OCI-LY7 (cell line): ENCODE results near the gene RABGGTB. TPM values are rescaled to one million over a fixed set of nuclear protein-coding genes. Genes with fewer than 3 reads are reported as not detected.

Experiments
- BruUV-seq: library from RNA; stranded (reverse); fragments of 400-500 nt; replicated peaks from 2 replicates; lab custom pipeline; 2021; lab: Mats Ljungman, UMichigan
- CTCF ChIA-PET: fragments of 300-600 bp; sonication (Branson Sonifier 250); formaldehyde crosslinking; loops from one replicate; lab custom pipeline; 2022; ENCODE audit warnings: antibody characterized with exemption; ENCODE audit not compliant: unreplicated experiment; lab: Charles Lee
- POLR2A ChIA-PET: fragments of 300-600 bp; sonication (Branson Sonifier 250); formaldehyde crosslinking; loops from one replicate; lab custom pipeline; 2022; ENCODE audit warnings: antibody characterized with exemption; lab: Charles Lee
- DNase-seq: peaks from one replicate; pipeline ENCODE4 v3.0.0-alpha.2; 2015; ENCODE audit warnings: low spot score
- H2AFZ ChIP-seq: fragments of 200-600 bp; sonication (generic), shearing (Covaris generic); 2 replicates; pipeline ENCODE4 v1.6.1; 2014; ENCODE audit warnings: mild to moderate bottlenecking, antibody characterized with exemption, low read length, moderate library complexity
- H3K27ac ChIP-seq: fragments of 200-600 bp; sonication (generic); 2 replicates; pipeline ENCODE4 v1.5.1; 2014; ENCODE audit warnings: mixed run types, low read depth, mild to moderate bottlenecking, moderate library complexity, low read length, inconsistent platforms; ENCODE audit not compliant: poor library complexity, severe bottlenecking
- H3K36me3 ChIP-seq: fragments of 200-600 bp; sonication (generic); 2 replicates; pipeline ENCODE4 v1.6.1; 2014; ENCODE audit warnings: mild to moderate bottlenecking, antibody characterized with exemption, low read length, moderate library complexity, mixed read lengths; ENCODE audit not compliant: insufficient read depth
- H3K4me1 ChIP-seq: fragments of 200-600 bp; sonication (generic); 2 replicates; pipeline ENCODE4 v1.5.1; 2014; ENCODE audit warnings: mild to moderate bottlenecking, low read length; ENCODE audit not compliant: insufficient read depth, poor library complexity, severe bottlenecking
- H3K4me2 ChIP-seq: fragments of 200-600 bp; sonication (generic); 2 replicates; pipeline ENCODE4 v1.6.1; 2014; ENCODE audit warnings: mild to moderate bottlenecking, low read length
- H3K4me3 ChIP-seq: fragments of 200-600 bp; sonication (generic); 2 replicates; pipeline ENCODE4 v1.5.1; 2014; ENCODE audit warnings: mild to moderate bottlenecking, low read depth, low read length; ENCODE audit not compliant: poor library complexity, severe bottlenecking
- H3K79me2 ChIP-seq: fragments of 200-600 bp; sonication (generic); 2 replicates; pipeline ENCODE4 v1.6.1; 2016; ENCODE audit warnings: low read depth, mild to moderate bottlenecking, low read length, moderate library complexity, mixed read lengths; ENCODE audit not compliant: insufficient read depth
- H3K9me2 ChIP-seq: fragments of 200-600 bp; sonication (generic); 2 replicates; pipeline ENCODE4 v1.6.1; 2016; ENCODE audit warnings: mild to moderate bottlenecking, low read length, mixed read lengths; ENCODE audit not compliant: insufficient read depth
- H3K9me3 ChIP-seq: fragments of 200-600 bp; sonication (generic); 2 replicates; pipeline ENCODE4 v1.6.1; 2014; ENCODE audit warnings: mild to moderate bottlenecking, mixed run types, low read length, mixed read lengths
- H4K20me1 ChIP-seq: fragments of 200-600 bp; sonication (generic); 2 replicates; pipeline ENCODE4 v1.6.1; 2014; ENCODE audit warnings: mild to moderate bottlenecking, antibody characterized with exemption, low read length, moderate library complexity, mixed read lengths; ENCODE audit not compliant: insufficient read depth
- CTCF ChIP-seq: fragments of 200-600 bp; sonication (generic); conservative IDR thresholded peaks from 2 replicates; pipeline ENCODE4 v1.5.1; 2014; ENCODE audit warnings: mild to moderate bottlenecking, antibody characterized with exemption, low read length, moderate library complexity, mixed read lengths
- EZH2phosphoT487 ChIP-seq: fragments of 200-600 bp; sonication (generic); IDR thresholded peaks from 2 replicates; pipeline ENCODE4 v1.6.1; 2018; ENCODE audit warnings: low read depth, borderline replicate concordance, mild to moderate bottlenecking, mixed run types, antibody characterized with exemption, low read length, moderate library complexity, mixed read lengths
- intact Hi-C: fragments of 100-400 bp; cut with micrococcal nuclease; formaldehyde crosslinking; loops from one replicate; pipeline ENCODE4 v1.10.0; 2022; ENCODE audit not compliant: unreplicated experiment
- total RNA-seq, 2 experiments: library from RNA; depleted of rRNA in 1 of 2; stranded (reverse); fragments of >200 nt in 1 of 2; shearing (Covaris generic) in 1 of 2; gene quantifications; 2 replicates each; pipeline ENCODE4 v1.2.3, GENCODE V29; 2014 to 2022

RABGGTB gene
- total RNA-seq, 2 experiments from 2014 or later = 132 to 165 TPM

DNA sequence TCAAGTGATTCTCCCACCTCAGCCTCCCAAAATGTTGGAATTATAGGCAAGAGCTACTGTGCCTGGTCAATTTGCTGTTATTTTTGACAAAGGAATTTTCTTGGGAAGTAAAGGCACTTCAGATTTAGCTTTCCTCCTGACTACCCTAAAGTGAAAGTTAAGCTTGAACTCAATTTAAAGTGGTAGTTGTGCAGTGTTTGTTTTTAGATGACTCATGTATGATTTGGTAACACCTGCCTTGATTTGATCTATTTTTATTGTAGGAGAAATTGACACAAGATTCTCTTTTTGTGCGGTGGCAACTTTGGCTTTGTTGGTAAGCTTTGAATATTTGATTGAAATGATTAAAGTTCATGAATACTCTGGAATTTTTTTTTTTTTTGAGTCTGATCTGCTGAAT lies 5.0 kb downstream of the RABGGTB start:
- Histone ChIP-seq H3K36me3 (peaks cover 99% of the 10 kb centered on the region), H3K27ac (peak overlapping the region; percentile 94), H2AFZ (no peak overlapping the region), H3K9me2 (no peaks in the 10 kb centered on the region), H3K4me3 (peak overlapping the region; percentile 93), H3K79me2 (peaks cover 70% of the 10 kb centered on the region), H3K4me1 (peaks cover 40% of the 10 kb centered on the region), H3K4me2 (peak overlapping the region; percentile 84), H3K9me3 (no peaks in the 10 kb centered on the region), H4K20me1 (peaks cover 64% of the 10 kb centered on the region)
- no peak for TF ChIP-seq EZH2phosphoT487
- TF ChIP-seq CTCF = no peak
- BruUV-seq = no TSS peak
- CTCF ChIA-PET = interaction anchor here (0.6 kb wide), 1 partner anchor 305 kb away, joined by 3 read pairs; no protein-coding TSS in a partner anchor
- intact Hi-C loops = no loop called here
- no peak for DNase-seq
- POLR2A ChIA-PET = interaction anchor here (0.7 to 3.9 kb wide), 6 partner anchors 9 to 66 kb away, joined by 3 to 31 read pairs (median 4); partner anchors contain the start of gene ACADM

DNA sequence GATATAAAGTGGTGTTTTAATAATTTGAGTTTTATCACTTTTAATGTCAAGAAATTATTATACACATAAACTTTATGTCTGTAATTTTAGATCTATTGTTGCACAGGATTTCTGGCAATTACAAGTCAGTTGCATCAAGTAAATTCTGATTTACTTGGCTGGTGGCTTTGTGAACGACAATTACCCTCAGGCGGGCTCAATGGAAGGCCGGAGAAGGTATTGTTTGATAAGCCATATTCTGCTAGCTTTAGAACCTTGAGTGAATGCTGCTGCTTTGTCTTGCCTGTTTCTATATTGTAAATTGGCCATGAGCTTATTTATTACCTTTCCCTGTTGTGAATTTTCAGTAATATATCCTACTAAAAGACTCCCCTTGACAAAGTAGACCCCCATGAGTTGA lies 6.0 kb downstream of the RABGGTB start:
- H3K27ac ChIP-seq = no peak overlapping the region
- intact Hi-C loops = no loop called here
- peaks cover 40% of the 10 kb centered on the region for H3K4me1 ChIP-seq
- TF ChIP-seq EZH2phosphoT487 (no peak), CTCF (no peak)
- H3K9me3 ChIP-seq = no peaks in the 10 kb centered on the region
- DNase-seq = no peak
- H3K4me2 ChIP-seq = peak overlapping the region; percentile 84
- ChIA-PET CTCF (no interaction called here), POLR2A (interaction anchor here (0.5 to 3.9 kb wide), 2 partner anchors 64 to 82 kb away, joined by 3 to 31 read pairs; no protein-coding TSS in a partner anchor)
- peaks cover 60% of the 10 kb centered on the region for H4K20me1 ChIP-seq
- BruUV-seq = no TSS peak
- peaks cover 60% of the 10 kb centered on the region for H3K79me2 ChIP-seq
- peaks cover 100% of the 10 kb centered on the region for H3K36me3 ChIP-seq
- H3K9me2 ChIP-seq = no peaks in the 10 kb centered on the region
- H2AFZ ChIP-seq = no peak overlapping the region
- H3K4me3 ChIP-seq = no peak overlapping the region

- peaks cover 37% of the 10 kb centered on the region for H4K20me1 ChIP-seq
- no peaks in the 10 kb centered on the region for H3K9me2 ChIP-seq
- no peak overlapping the region for H2AFZ ChIP-seq
- BruUV-seq = no TSS peak
- no peaks in the 10 kb centered on the region for H3K9me3 ChIP-seq
- peaks cover 93% of the 10 kb centered on the region for H3K36me3 ChIP-seq
- H3K27ac ChIP-seq = no peak overlapping the region
- intact Hi-C loops = no loop called here
- POLR2A ChIA-PET = interaction anchor here (0.6 to 1.8 kb wide), 2 partner anchors 9 to 41 kb away, joined by 3 to 11 read pairs; no protein-coding TSS in a partner anchor
- DNase-seq = no peak
- H3K79me2 ChIP-seq = peaks cover 37% of the 10 kb centered on the region
- H3K4me2 ChIP-seq = no peak overlapping the region
- H3K4me3 ChIP-seq = no peak overlapping the region
- CTCF ChIA-PET = no interaction called here
- TF ChIP-seq EZH2phosphoT487 = no peak
- no peak for TF ChIP-seq CTCF
- H3K4me1 ChIP-seq = peaks cover 33% of the 10 kb centered on the region
Measured at GRCh38 chr1:75794382-75794781, 8.3 kb downstream of the RABGGTB start.
